Skeletal muscle tissue (tissue), 4 donors: ENCODE measurements around the gene ARHGAP26. TPM values are rescaled to one million over a fixed set of nuclear protein-coding genes. Genes with fewer than 3 reads are reported as not detected.

Source experiments
- H3K27ac ChIP-seq: one replicate; pipeline ENCODE4 v1.7.0; 2013; ENCODE audit warnings: mild to moderate bottlenecking, low read depth, low read length, inconsistent platforms
- H3K27me3 ChIP-seq, 3 donors: one replicate each; pipeline ENCODE4 v1.7.0; 2013; ENCODE audit warnings: low read length in 3 of 3; ENCODE audit not compliant: control insufficient read depth in 3 of 3, insufficient read depth in 3 of 3
- H3K36me3 ChIP-seq, 3 donors: one replicate each; pipeline ENCODE4 v1.7.0; 2013; ENCODE audit warnings: low read length in 3 of 3; ENCODE audit not compliant: control insufficient read depth in 3 of 3, insufficient read depth in 3 of 3
- H3K4me1 ChIP-seq, 3 donors: one replicate each; pipeline ENCODE4 v1.7.0; 2013; ENCODE audit warnings: low read length in 3 of 3, mild to moderate bottlenecking in 3 of 3; ENCODE audit not compliant: control insufficient read depth in 3 of 3, insufficient read depth in 3 of 3
- H3K4me3 ChIP-seq, 3 donors: one replicate each; pipeline ENCODE4 v1.7.0; 2013; ENCODE audit warnings: low read length in 3 of 3
- H3K9ac ChIP-seq, 3 donors: one replicate each; pipeline ENCODE4 v1.7.0; 2013; ENCODE audit warnings: low read length in 3 of 3, mild to moderate bottlenecking in 3 of 3, moderate library complexity in 2 of 3, low read depth in 1 of 3
- H3K9me3 ChIP-seq, 3 donors: one replicate each; pipeline ENCODE4 v1.7.0; 2013; ENCODE audit warnings: low read length in 3 of 3; ENCODE audit not compliant: control insufficient read depth in 3 of 3
- total RNA-seq: library from RNA; depleted of rRNA; stranded (reverse); fragments of >200 nt; gene quantifications from one replicate; pipeline ENCODE4 v1.2.3, GENCODE V29; 2014
- donor health status: Osteomylitis.

ARHGAP26 gene
- total RNA-seq, 1 donor from 2014 or later = 28.7 TPM

- no peak overlapping the region for H3K27ac ChIP-seq
- no peaks in the 10 kb centered on the region for H3K36me3 ChIP-seq
- no peaks in the 10 kb centered on the region for H3K27me3 ChIP-seq
- no peak overlapping the region for H3K4me3 ChIP-seq
- no peaks in the 10 kb centered on the region for H3K9me3 ChIP-seq
- H3K9ac ChIP-seq = no peak overlapping the region
- H3K4me1 ChIP-seq = peaks cover 0 to 4% (median 3%) of the 10 kb centered on the region in 3 donors
These were observed 484.6 kb downstream of the ARHGAP26 start for GRCh38 chr5:143254819-143255218.

DNA sequence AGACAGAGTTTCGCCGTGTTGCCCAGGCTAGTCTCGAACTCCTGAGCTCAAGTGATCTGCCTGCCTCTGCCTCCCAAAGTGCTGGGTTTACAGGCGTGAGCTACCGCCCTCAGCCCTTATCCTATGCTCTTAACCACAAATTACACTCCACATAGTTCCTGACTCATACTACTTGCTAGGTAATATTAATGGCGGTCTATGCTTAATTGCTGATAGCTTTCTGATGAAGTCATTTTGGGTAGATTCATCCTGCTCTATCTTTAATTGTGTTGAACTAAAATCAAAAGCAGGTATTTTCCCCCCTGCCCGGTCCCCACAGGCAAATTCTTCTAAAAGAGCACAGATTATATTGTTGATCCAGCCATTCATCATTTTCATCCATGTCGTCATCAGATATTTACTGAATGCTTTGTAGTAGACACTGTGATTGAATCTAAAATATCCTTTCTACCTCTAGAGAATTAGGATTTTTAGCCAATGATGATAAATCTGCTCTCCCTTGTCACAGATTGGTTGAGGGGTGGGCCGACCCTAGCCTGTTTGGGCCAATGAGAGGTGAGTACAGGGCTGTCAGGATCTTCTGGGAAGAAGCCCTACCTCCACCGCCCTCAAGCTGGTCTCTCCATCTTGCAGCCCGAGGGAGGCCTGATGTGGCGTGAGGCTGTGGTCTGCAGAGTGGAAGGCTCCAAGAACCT lies 488.5 kb downstream of the ARHGAP26 start:
- Histone ChIP-seq H3K27me3 (no peaks in the 10 kb centered on the region), H3K36me3 (no peaks in the 10 kb centered on the region), H3K27ac (no peak overlapping the region), H3K4me1 (no peaks in the 10 kb centered on the region), H3K4me3 (no peak overlapping the region), H3K9ac (no peak overlapping the region), H3K9me3 (no peaks in the 10 kb centered on the region)

- Histone ChIP-seq H3K27ac (no peak overlapping the region), H3K9me3 (no peaks in the 10 kb centered on the region), H3K36me3 (no peaks in the 10 kb centered on the region), H3K9ac (no peak overlapping the region), H3K4me3 (no peak overlapping the region), H3K27me3 (no peaks in the 10 kb centered on the region), H3K4me1 (no peaks in the 10 kb centered on the region)
These were observed 489.1 kb downstream of the ARHGAP26 start for GRCh38 chr5:143259254-143259605.

DNA sequence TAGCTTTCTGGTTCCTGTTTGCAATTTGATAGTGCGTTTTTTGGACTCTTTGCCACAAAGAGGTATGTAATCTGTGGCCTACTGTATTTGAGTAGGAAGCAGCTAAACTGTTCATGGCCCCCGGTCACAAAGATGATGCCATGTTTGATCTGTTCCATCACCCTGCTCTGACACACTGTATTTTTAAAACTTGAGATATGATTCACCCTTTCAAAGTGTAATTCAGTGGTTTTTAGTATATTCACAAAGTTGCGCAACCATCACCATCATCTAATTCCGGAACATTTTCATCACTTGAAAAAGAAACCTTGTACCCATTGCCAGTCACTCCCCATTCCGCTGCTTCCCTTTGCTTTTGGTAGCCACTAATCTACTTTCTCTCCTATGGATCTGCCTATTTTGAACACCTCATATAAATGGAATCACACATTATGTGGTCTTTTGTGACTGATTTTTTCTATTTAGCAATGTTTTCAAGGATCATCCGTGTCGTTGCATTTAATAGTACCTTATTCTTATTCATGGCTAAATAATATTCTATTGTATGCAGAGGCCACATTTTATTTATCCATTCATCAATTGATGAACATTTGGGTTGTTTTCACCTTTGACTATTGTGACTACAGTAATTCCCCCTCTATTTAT lies 491.7 kb downstream of the ARHGAP26 start:
- H3K4me3 ChIP-seq = no peak overlapping the region
- H3K4me1 ChIP-seq = no peaks in the 10 kb centered on the region
- H3K27ac ChIP-seq = no peak overlapping the region
- peaks cover 0 to 3% (median 0%) of the 10 kb centered on the region in 3 donors for H3K9me3 ChIP-seq
- H3K36me3 ChIP-seq = no peaks in the 10 kb centered on the region
- H3K9ac ChIP-seq = no peak overlapping the region
- H3K27me3 ChIP-seq = no peaks in the 10 kb centered on the region

- H3K27ac ChIP-seq = no peak overlapping the region
- H3K4me1 ChIP-seq = no peaks in the 10 kb centered on the region
- H3K9me3 ChIP-seq = peaks cover 0 to 3% (median 0%) of the 10 kb centered on the region in 3 donors
- H3K9ac ChIP-seq = no peak overlapping the region
- H3K36me3 ChIP-seq = no peaks in the 10 kb centered on the region
- H3K4me3 ChIP-seq = no peak overlapping the region
- no peaks in the 10 kb centered on the region for H3K27me3 ChIP-seq
These were observed 492.4 kb downstream of the ARHGAP26 start for GRCh38 chr5:143262393-143263174.

DNA sequence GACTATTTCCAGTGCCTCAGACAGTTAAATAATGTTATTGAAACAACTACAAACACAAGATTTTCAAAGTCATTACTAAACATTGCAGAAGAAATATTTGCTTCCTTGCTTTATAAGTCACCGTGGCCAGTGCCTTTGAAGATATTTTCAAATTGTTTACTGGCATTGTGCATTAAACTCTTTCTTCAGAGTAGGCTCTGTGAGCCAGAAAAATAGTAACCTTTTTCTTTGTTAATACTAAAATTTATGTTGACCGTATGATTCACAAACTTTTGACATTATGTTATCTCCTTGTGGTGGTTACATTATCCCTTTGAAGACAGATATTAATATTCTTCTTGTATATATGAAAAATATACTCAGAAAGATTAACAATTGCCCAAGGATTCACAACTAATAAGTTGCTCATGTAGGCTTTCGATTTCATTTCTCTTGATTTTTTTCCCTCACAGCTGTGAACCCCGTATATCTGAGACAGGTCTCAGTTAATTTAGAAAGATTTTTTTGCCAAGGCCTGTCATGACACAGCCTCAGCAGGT lies 493.2 kb downstream of the ARHGAP26 start:
- Histone ChIP-seq H3K9me3 (peaks cover 0 to 8% (median 0%) of the 10 kb centered on the region in 3 donors), H3K27ac (no peak overlapping the region), H3K4me1 (no peaks in the 10 kb centered on the region), H3K4me3 (no peak overlapping the region), H3K36me3 (no peaks in the 10 kb centered on the region), H3K27me3 (no peaks in the 10 kb centered on the region), H3K9ac (no peak overlapping the region)

GRCh38 chr5:143265995-143266394 lies 495.8 kb downstream of the ARHGAP26 start:
- H3K27me3 ChIP-seq = no peaks in the 10 kb centered on the region
- H3K27ac ChIP-seq = no peak overlapping the region
- no peak overlapping the region for H3K4me3 ChIP-seq
- H3K9ac ChIP-seq = no peak overlapping the region
- peaks cover 0 to 11% (median 0%) of the 10 kb centered on the region in 3 donors for H3K9me3 ChIP-seq
- no peaks in the 10 kb centered on the region for H3K36me3 ChIP-seq
- H3K4me1 ChIP-seq = no peaks in the 10 kb centered on the region

GRCh38 chr5:143267186-143267585 lies 497.0 kb downstream of the ARHGAP26 start:
- no peaks in the 10 kb centered on the region for H3K36me3 ChIP-seq
- no peaks in the 10 kb centered on the region for H3K4me1 ChIP-seq
- H3K4me3 ChIP-seq = no peak overlapping the region
- no peak overlapping the region for H3K9ac ChIP-seq
- no peak overlapping the region for H3K27ac ChIP-seq
- peaks cover 0 to 11% (median 0%) of the 10 kb centered on the region in 3 donors for H3K9me3 ChIP-seq
- no peaks in the 10 kb centered on the region for H3K27me3 ChIP-seq

GRCh38 chr5:143268388-143268787 lies 498.2 kb downstream of the ARHGAP26 start:
- H3K27me3 ChIP-seq = no peaks in the 10 kb centered on the region
- H3K36me3 ChIP-seq = no peaks in the 10 kb centered on the region
- H3K4me1 ChIP-seq = no peaks in the 10 kb centered on the region
- no peak overlapping the region for H3K4me3 ChIP-seq
- no peak overlapping the region for H3K9ac ChIP-seq
- H3K9me3 ChIP-seq = peaks cover 0 to 11% (median 0%) of the 10 kb centered on the region in 3 donors
- no peak overlapping the region for H3K27ac ChIP-seq

- Histone ChIP-seq H3K36me3 (no peaks in the 10 kb centered on the region), H3K4me3 (no peak overlapping the region), H3K9me3 (peaks cover 0 to 8% (median 0%) of the 10 kb centered on the region in 3 donors), H3K27ac (no peak overlapping the region), H3K4me1 (no peaks in the 10 kb centered on the region), H3K9ac (no peak overlapping the region), H3K27me3 (no peaks in the 10 kb centered on the region)
These were observed 501.3 kb downstream of the ARHGAP26 start for GRCh38 chr5:143271431-143271830.
